H1 (cell line): ENCODE data around the gene MZT1. TPM values are rescaled to one million over a fixed set of nuclear protein-coding genes. Genes with fewer than 3 reads are reported as not detected.

ENCODE experiments used
- CTCF ChIA-PET: fragments of 300-600 bp; sonication (Branson Sonifier 250); formaldehyde crosslinking; loops from one replicate; lab custom pipeline; 2021; ENCODE audit not compliant: partially characterized antibody; lab: Charles Lee
- POLR2A ChIA-PET: fragments of 300-600 bp; sonication (Branson Sonifier 250); formaldehyde crosslinking; loops from one replicate; lab custom pipeline; 2021; ENCODE audit warnings: inconsistent platforms; ENCODE audit not compliant: partially characterized antibody; lab: Charles Lee
- DNase-seq, 2 experiments: peaks; one replicate each; pipeline versions ENCODE4 v3.0.0 to v3.0.0-alpha.2; 2010 to 2022; ENCODE audit warnings: low spot score in 2 of 2, low read depth in 1 of 2, mixed read lengths in 1 of 2
- FAIRE-seq: peaks from 2 replicates; lab custom pipeline; 2011; peaks lifted over from hg19 to GRCh38; lab: Jason Lieb, UNC
- H2AFZ ChIP-seq: 2 replicates; pipeline ENCODE4 v1.8.1; 2012; ENCODE audit warnings: low read length, inconsistent platforms
- H2AK5ac ChIP-seq: 2 replicates; pipeline ENCODE4 v1.6.1; 2013; ENCODE audit warnings: low read depth, low read length
- H2BK120ac ChIP-seq: replicated peaks from 2 replicates; pipeline ENCODE3; 2013; ENCODE audit warnings: low read depth, low read length, inconsistent platforms
- H2BK12ac ChIP-seq: 2 replicates; pipeline ENCODE4 v1.6.1; 2013; ENCODE audit warnings: low read depth, low read length
- H2BK15ac ChIP-seq: 2 replicates; pipeline ENCODE4 v1.6.1; 2013; ENCODE audit warnings: low read length
- H2BK20ac ChIP-seq: 2 replicates; pipeline ENCODE4 v1.6.1; 2013; ENCODE audit warnings: low read length
- H2BK5ac ChIP-seq: 2 replicates; pipeline ENCODE4 v1.6.1; 2013; ENCODE audit warnings: low read depth, low read length
- H3K14ac ChIP-seq: 2 replicates; pipeline ENCODE4 v1.6.1; 2013; ENCODE audit warnings: inconsistent platforms; ENCODE audit not compliant: insufficient read length
- H3K18ac ChIP-seq: 2 replicates; pipeline ENCODE4 v1.6.1; 2013; ENCODE audit warnings: low read length; ENCODE audit errors: extremely low read depth
- H3K23ac ChIP-seq: 2 replicates; pipeline ENCODE4 v1.6.1; 2013; ENCODE audit warnings: inconsistent platforms; ENCODE audit not compliant: insufficient read length
- H3K23me2 ChIP-seq: 2 replicates; pipeline ENCODE4 v1.6.1; 2013; ENCODE audit warnings: low read depth, low read length
- H3K27ac ChIP-seq: 2 replicates; pipeline ENCODE4 v1.6.1; 2011; ENCODE audit warnings: low read depth, low read length, inconsistent platforms
- H3K27me3 ChIP-seq, 4 experiments: replicated peaks in 1 of 4; 1 replicate in 1 of 4; 2 replicates in 3 of 4; pipeline versions ENCODE4 v1.6.1 to v1.8.1; 2011 to 2013; ENCODE audit warnings: low read length in 3 of 4, mild to moderate bottlenecking in 3 of 4, inconsistent platforms in 2 of 4, mixed read lengths in 2 of 4, moderate library complexity in 1 of 4; ENCODE audit not compliant: control insufficient read depth in 3 of 4, insufficient read depth in 3 of 4; ENCODE audit errors: extremely low read depth in 1 of 4
- H3K36me3 ChIP-seq, 4 experiments: 2 replicates each; pipeline versions ENCODE4 v1.6.1 to v1.8.1; 2011 to 2013; ENCODE audit warnings: mild to moderate bottlenecking in 4 of 4, low read length in 3 of 4, moderate library complexity in 2 of 4, control low read depth in 1 of 4, inconsistent platforms in 1 of 4; ENCODE audit not compliant: insufficient read depth in 4 of 4, control insufficient read depth in 2 of 4
- H3K4ac ChIP-seq: replicated peaks from 2 replicates; pipeline ENCODE3; 2013; ENCODE audit warnings: low read length, low read depth, mixed read lengths, inconsistent platforms; ENCODE audit not compliant: insufficient read length
- H3K4me1 ChIP-seq, 4 experiments: replicated peaks in 1 of 4; 1 replicate in 1 of 4; 2 replicates in 3 of 4; pipeline versions ENCODE4 v1.6.1 to v1.8.1; 2011 to 2013; ENCODE audit warnings: low read length in 3 of 4, inconsistent platforms in 2 of 4, mixed read lengths in 1 of 4; ENCODE audit not compliant: insufficient read depth in 4 of 4, control insufficient read depth in 3 of 4
- H3K4me2 ChIP-seq, 2 experiments: 2 replicates each; pipeline versions ENCODE4 v1.6.1 to v1.8.1; 2011 to 2013; ENCODE audit warnings: low read depth in 2 of 2, low read length in 2 of 2, control low read depth in 1 of 2, inconsistent platforms in 1 of 2, mild to moderate bottlenecking in 1 of 2; ENCODE audit not compliant: insufficient read depth in 1 of 2
- H3K4me3 ChIP-seq, 4 experiments: fragments of 200-600, 300-600 bp in 1 of 4; sonication (generic), shearing (Covaris generic), sonication (Bioruptor Twin) in 1 of 4; 2 replicates each; pipeline versions ENCODE4 v1.5.1 to v1.8.1; 2011 to 2016; ENCODE audit warnings: low read length in 4 of 4, low read depth in 3 of 4, control low read depth in 2 of 4, inconsistent platforms in 2 of 4, mild to moderate bottlenecking in 2 of 4, mixed read lengths in 1 of 4, moderate library complexity in 1 of 4; ENCODE audit not compliant: insufficient read depth in 2 of 4; ENCODE audit errors: extremely low read depth in 1 of 4
- H3K56ac ChIP-seq: replicated peaks from 2 replicates; pipeline ENCODE3; 2013; ENCODE audit warnings: low read depth, mild to moderate bottlenecking, mixed read lengths, low read length, inconsistent platforms; ENCODE audit not compliant: insufficient read length
- H3K79me1 ChIP-seq: 2 replicates; pipeline ENCODE4 v1.6.1; 2013; ENCODE audit warnings: low read depth, low read length, control low read depth
- H3K79me2 ChIP-seq, 2 experiments: 2 replicates each; pipeline versions ENCODE4 v1.6.1 to v1.8.1; 2012 to 2013; ENCODE audit warnings: low read length in 2 of 2, mild to moderate bottlenecking in 2 of 2, inconsistent platforms in 1 of 2; ENCODE audit not compliant: insufficient read depth in 2 of 2, control insufficient read depth in 1 of 2
- H3K9ac ChIP-seq, 4 experiments: replicated peaks in 1 of 4; 1 replicate in 1 of 4; 2 replicates in 3 of 4; pipeline versions ENCODE4 v1.6.1 to v1.8.1; 2011 to 2013; ENCODE audit warnings: low read depth in 3 of 4, low read length in 3 of 4, control low read depth in 2 of 4, mild to moderate bottlenecking in 2 of 4, moderate library complexity in 2 of 4, inconsistent platforms in 1 of 4; ENCODE audit errors: extremely low read depth in 1 of 4
- H3K9me3 ChIP-seq, 2 experiments: 2 replicates each; pipeline versions ENCODE4 v1.6.1 to v1.8.1; 2012 to 2013; ENCODE audit warnings: mild to moderate bottlenecking in 2 of 2, moderate library complexity in 2 of 2, control low read depth in 1 of 2, inconsistent platforms in 1 of 2, low read depth in 1 of 2, low read length in 1 of 2, mixed read lengths in 1 of 2; ENCODE audit not compliant: insufficient read depth in 2 of 2
- H4K20me1 ChIP-seq, 2 experiments: replicated peaks in 1 of 2; 2 replicates each; pipeline versions ENCODE3 to v1.8.1; 2011 to 2013; ENCODE audit warnings: inconsistent platforms in 2 of 2, low read length in 2 of 2, mild to moderate bottlenecking in 1 of 2; ENCODE audit not compliant: insufficient read depth in 2 of 2, control insufficient read depth in 1 of 2
- H4K5ac ChIP-seq: 2 replicates; pipeline ENCODE4 v1.6.1; 2013; ENCODE audit warnings: low read length, low read depth, mixed read lengths, inconsistent platforms; ENCODE audit not compliant: insufficient read length
- H4K8ac ChIP-seq: 2 replicates; pipeline ENCODE4 v1.8.0; 2013; ENCODE audit warnings: mild to moderate bottlenecking, moderate library complexity, low read length, inconsistent platforms; ENCODE audit not compliant: insufficient read depth; ENCODE audit errors: extremely low read depth
- H4K91ac ChIP-seq: replicated peaks from 2 replicates; pipeline ENCODE3; 2013; ENCODE audit warnings: low read length, mixed read lengths, inconsistent platforms; ENCODE audit not compliant: insufficient read length
- FOSL1 ChIP-seq: IDR thresholded peaks from 2 replicates; pipeline ENCODE4 v1.6.1; 2011; ENCODE audit warnings: mild to moderate bottlenecking, low read depth, low read length, moderate library complexity; ENCODE audit not compliant: insufficient read depth
- JUN ChIP-seq: IDR thresholded peaks from 2 replicates; pipeline ENCODE4 v1.6.1; 2011; ENCODE audit warnings: low read depth, mild to moderate bottlenecking, improper control_type of control experiment, low read length
- RXRA ChIP-seq: IDR thresholded peaks from 2 replicates; pipeline ENCODE4 v1.6.1; 2011; ENCODE audit warnings: low read depth, mild to moderate bottlenecking, low read length, moderate library complexity; ENCODE audit not compliant: insufficient read depth
- SP1 ChIP-seq: IDR thresholded peaks from 2 replicates; pipeline ENCODE4 v1.6.1; 2011; ENCODE audit warnings: low read depth, low read length
- SP2 ChIP-seq: IDR thresholded peaks from 2 replicates; pipeline ENCODE4 v1.6.1; 2012; ENCODE audit warnings: mild to moderate bottlenecking, low read length, inconsistent platforms
- SP4 ChIP-seq: IDR thresholded peaks from 2 replicates; pipeline ENCODE4 v1.6.1; 2012; ENCODE audit warnings: low read length, inconsistent platforms
- TAF1 ChIP-seq: IDR thresholded peaks from 2 replicates; pipeline ENCODE4 v1.6.1; 2011; ENCODE audit warnings: mild to moderate bottlenecking, low read depth, low read length
- TEAD4 ChIP-seq: IDR thresholded peaks from 2 replicates; pipeline ENCODE4 v1.6.1; 2012; ENCODE audit warnings: low read depth, low read length, inconsistent platforms, mixed read lengths
- ZNF274 ChIP-seq: IDR thresholded peaks from 2 replicates; pipeline ENCODE4 v1.7.0; 2012; ENCODE audit warnings: low read length, borderline replicate concordance; ENCODE audit errors: extremely low read depth
- WGBS, 2 experiments: shearing (Covaris generic) in 1 of 2; methylation state at CpG; one replicate each; pipeline versions ENCODE4 v1.1.6 to v1.1.7; 2013 to 2015; ENCODE audit warnings: low lambda C conversion rate in 2 of 2, mixed read lengths in 2 of 2, inconsistent platforms in 1 of 2, low coverage in 1 of 2, missing lambda C conversion rate in 1 of 2; ENCODE audit not compliant: insufficient replicate concordance in 2 of 2, insufficient coverage in 1 of 2, insufficient read length in 1 of 2; ENCODE audit errors: extremely low coverage in 1 of 2, missing lambda C conversion rate in 1 of 2; 5-methylcytosine and 5-hydroxymethylcytosine counted together
- polyA plus RNA-seq, 7 experiments: library from polyadenylated mRNA; depleted of rRNA in 3 of 7; stranded (reverse) in 5 of 7; unstranded in 2 of 7; fragments of >200 nt in 5 of 7; fragments of 200-250 nt in 2 of 7; gene quantifications; 1 replicate in 5 of 7; 2 replicates in 1 of 7; 4 replicates in 1 of 7; pipeline versions ENCODE4 v1.2.1 to v1.2.3, GENCODE V29; 2011 to 2013; ENCODE audit warnings: missing spikeins in 2 of 7, mixed read lengths in 2 of 7
- total RNA-seq: library from RNA; stranded (reverse); fragmentation: NEBNext Ultra II Directional; extraction: Animal tissue kit (Norgen Biotek cat#: 25700); gene quantifications from 2 replicates; pipeline ENCODE4 v1.2.1, GENCODE V29; 2021
- TF ChIP-seq, protein P1 (sequence below): IDR thresholded peaks from 2 replicates; pipeline ENCODE4 v1.6.1; 2011; ENCODE audit warnings: low read length, improper control_type of control experiment

Gene MZT1
- total and polyA plus RNA-seq, 2 of the 8 experiments (the other 6 are each of a cell fraction or from before 2014, with no cell fraction given): 8.8 to 25.2 TPM

DNA sequence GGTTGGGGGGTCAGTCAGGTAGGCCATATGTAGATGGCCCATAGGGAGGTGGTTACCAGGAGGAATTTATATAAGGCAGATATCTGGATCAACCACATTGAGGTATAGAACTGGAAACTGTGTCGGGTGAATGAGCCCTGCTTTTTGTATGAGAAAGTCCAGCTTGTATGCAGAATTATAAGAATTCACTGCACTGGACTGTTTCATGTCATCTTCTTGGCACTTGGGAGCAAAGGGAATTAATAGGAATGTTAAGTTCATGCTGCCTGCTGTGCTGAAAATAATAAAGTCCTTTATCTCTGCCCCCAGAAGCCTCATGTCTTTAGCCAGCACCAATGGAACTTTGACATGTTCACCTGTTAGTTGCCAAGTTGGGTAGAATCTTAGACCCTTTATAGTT lies 12.6 kb upstream of the MZT1 start:
- H2AFZ ChIP-seq: no peak overlapping the region

More for the DNA sequence above, 12.6 kb upstream of the MZT1 start:
- Histone ChIP-seq H4K20me1 (peaks cover 0 to 1% of the 10 kb centered on the region in 2 experiments), H4K5ac (no peak overlapping the region), H2BK5ac (no peak overlapping the region), H3K79me2 (no peaks in the 10 kb centered on the region), H3K23ac (no peak overlapping the region), H2AK5ac (no peak overlapping the region), H2BK15ac (no peak overlapping the region), H3K4me1 (no peaks in the 10 kb centered on the region), H3K14ac (no peak overlapping the region), H3K18ac (no peak overlapping the region), H3K4me3 (no peak overlapping the region), H3K27me3 (no peaks in the 10 kb centered on the region), H3K9ac (no peak overlapping the region), H3K23me2 (no peaks in the 10 kb centered on the region), H4K8ac (no peak overlapping the region), H3K36me3 (peaks cover 0 to 53% (median 20%) of the 10 kb centered on the region in 4 experiments; a peak in 6 of 8 replicates), H4K91ac (no peak overlapping the region), H2BK12ac (no peak overlapping the region), H3K4me2 (no peak overlapping the region), H2BK120ac (no peak overlapping the region), H3K4ac (no peak overlapping the region), H2BK20ac (no peak overlapping the region), H3K9me3 (no peaks in the 10 kb centered on the region), H3K56ac (no peak overlapping the region), H3K79me1 (no peaks in the 10 kb centered on the region), H3K27ac (no peak overlapping the region)
- ChIA-PET POLR2A (no interaction called here), CTCF (no interaction called here)
- DNase-seq: no peak
- FAIRE-seq: no peak
- WGBS, 2 experiments: 88% methylated on average over 1 of the region's 1 CpG; no CpG with 5 or more reads in 1 of the 2 experiments
- no peak for TF ChIP-seq RXRA
- TF ChIP-seq TAF1: no peak
- TF ChIP-seq SP2: no peak
- TF ChIP-seq FOSL1: no peak
- TF ChIP-seq, protein P1, sequence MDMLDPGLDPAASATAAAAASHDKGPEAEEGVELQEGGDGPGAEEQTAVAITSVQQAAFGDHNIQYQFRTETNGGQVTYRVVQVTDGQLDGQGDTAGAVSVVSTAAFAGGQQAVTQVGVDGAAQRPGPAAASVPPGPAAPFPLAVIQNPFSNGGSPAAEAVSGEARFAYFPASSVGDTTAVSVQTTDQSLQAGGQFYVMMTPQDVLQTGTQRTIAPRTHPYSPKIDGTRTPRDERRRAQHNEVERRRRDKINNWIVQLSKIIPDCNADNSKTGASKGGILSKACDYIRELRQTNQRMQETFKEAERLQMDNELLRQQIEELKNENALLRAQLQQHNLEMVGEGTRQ: no peak
- TF ChIP-seq SP4: no peak
- TF ChIP-seq ZNF274: no peak
- no peak for TF ChIP-seq TEAD4
- no peak for TF ChIP-seq JUN
- TF ChIP-seq SP1: no peak
